Measurements from ENCODE around the gene NFIC. TPM values are rescaled to one million over a fixed set of nuclear protein-coding genes. Genes with fewer than 3 reads are reported as not detected.

NFIC gene
- total RNA-seq, 1 experiment from 2014 or later, result 8.0 TPM

- Histone ChIP-seq H2BK20ac (ENCODE audit: low read depth, low read length, poor library complexity, severe bottlenecking) (no peak overlapping the region), H3K9ac (ENCODE audit: extremely low read depth, insufficient read length, low read length) (no peak overlapping the region), H3K14ac (ENCODE audit: insufficient read depth, low read length) (no peak overlapping the region), H4K20me1 (ENCODE audit: control insufficient read depth, insufficient read depth, insufficient read length) (no peaks in the 10 kb centered on the region), H3K27ac (ENCODE audit: insufficient read length, low read depth, low read length) (no peak overlapping the region), H3T11ph (ENCODE audit: low read length) (no peak overlapping the region), H3K9me3 (ENCODE audit: control insufficient read depth, low read depth, low read length) (no peaks in the 10 kb centered on the region), H2AFZ (ENCODE audit: low read length) (no peak overlapping the region), H3K4me2 (ENCODE audit: insufficient read depth, insufficient read length, low read length) (no peak overlapping the region), H3K4ac (ENCODE audit: low read depth, low read length) (no peak overlapping the region), H3K79me2 (ENCODE audit: insufficient read depth, low read length) (no peaks in the 10 kb centered on the region), H2BK12ac (ENCODE audit: insufficient read length, low read depth, low read length) (no peak overlapping the region), H3K56ac (ENCODE audit: insufficient read length, low read depth, low read length) (no peak overlapping the region), H2BK120ac (ENCODE audit: low read depth, low read length, poor library complexity, severe bottlenecking) (no peak overlapping the region), H3K27me3 (ENCODE audit: insufficient read depth, low read length) (no peaks in the 10 kb centered on the region), H3K23ac (ENCODE audit: insufficient read length, low read depth, low read length) (no peak overlapping the region), H2BK15ac (ENCODE audit: low read depth, low read length) (no peak overlapping the region), H4K5ac (ENCODE audit: insufficient read length, low read depth, low read length) (no peak overlapping the region), H3K4me1 (ENCODE audit: insufficient read depth, low read length) (no peaks in the 10 kb centered on the region), H2BK5ac (ENCODE audit: insufficient read length, low read length) (no peak overlapping the region), H4K8ac (replicated peaks; ENCODE audit: insufficient read length, low read depth, low read length) (no peak overlapping the region), H3K18ac (ENCODE audit: insufficient read length, low read depth, low read length) (no peak overlapping the region), H3K23me2 (ENCODE audit: insufficient read length, low read depth, low read length, poor library complexity, severe bottlenecking) (no peaks in the 10 kb centered on the region), H4K91ac (ENCODE audit: insufficient read length, low read depth, low read length) (no peak overlapping the region), H3K79me1 (ENCODE audit: insufficient read depth, low read depth, low read length, poor library complexity, severe bottlenecking) (no peaks in the 10 kb centered on the region), H2AK5ac (ENCODE audit: insufficient read length, low read length) (no peak overlapping the region)
- Mint-ChIP-seq H3K27ac (no peak overlapping the region), H3K4me1 (peaks cover 0 to 5% of the 10 kb centered on the region in 2 experiments; a peak in 2 of 4 replicates), H3K36me3 (ENCODE audit: insufficient read depth in 1 of 3, low read depth in 3 of 3) (no peaks in the 10 kb centered on the region), H3K9me3 (no peaks in the 10 kb centered on the region; a peak in 1 of 5 replicates), H3K4me3 (no peak overlapping the region), H3K27me3 (ENCODE audit: low read depth) (peaks cover 60% of the 10 kb centered on the region)
- TF ChIP-seq CTCF (conservative IDR thresholded peaks at IDR 0.05), result no peak
- whole genome bisulfite sequencing (ENCODE audit: extremely low coverage, insufficient read length, low lambda C conversion rate), result no CpG with 5 or more reads among the region's 13 CpGs
- no peak for DNase-seq
Measured at GRCh38 chr19:3413796-3414327, 47.5 kb downstream of the NFIC start.
